Stimulated activated CD8-positive, alpha-beta memory T cell treated with anti-CD3 and anti-CD28 coated beads, Interleukin-15, amount 100 ng/mL, for 1 hour (primary cell): ENCODE results near the gene NPIPB9.
"Not testable (repeated sequence)": the region's sequence is repeated elsewhere in the genome, so short reads cannot be mapped to it uniquely, and the experiment has no call there.

Source experiments
- DNase-seq: peaks from one replicate; pipeline ENCODE4 v3.0.0-alpha.2; 2020; ENCODE audit warnings: low read depth

Gene NPIPB9

GRCh38 chr16:28751487-28751886 lies at the start of gene NPIPB9:
Gene NPIPB9, plus strand, starts transcription at chr16:28751787.
- not testable (repeated sequence) for DNase-seq

DNA sequence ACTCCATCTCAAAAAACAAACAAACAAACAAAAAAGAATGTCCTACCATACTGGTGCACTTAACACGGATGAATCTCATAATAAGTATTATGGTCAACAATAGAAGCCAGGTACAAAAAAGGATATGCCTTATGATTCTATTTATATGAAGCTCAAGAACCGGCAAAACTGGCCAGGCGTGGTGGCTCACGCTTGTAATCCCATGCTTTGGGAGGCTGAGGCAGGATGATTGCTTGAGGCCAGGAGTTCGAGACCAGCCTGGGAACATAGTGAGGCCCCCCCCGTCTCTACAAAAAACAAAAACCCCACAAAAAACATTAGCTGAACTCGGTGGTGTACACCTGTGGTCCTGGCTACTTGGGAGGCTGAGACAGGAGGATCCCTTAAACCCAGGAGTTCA lies 47.3 kb upstream of the NPIPB9 start:
- DNase-seq = not testable (repeated sequence)

DNA sequence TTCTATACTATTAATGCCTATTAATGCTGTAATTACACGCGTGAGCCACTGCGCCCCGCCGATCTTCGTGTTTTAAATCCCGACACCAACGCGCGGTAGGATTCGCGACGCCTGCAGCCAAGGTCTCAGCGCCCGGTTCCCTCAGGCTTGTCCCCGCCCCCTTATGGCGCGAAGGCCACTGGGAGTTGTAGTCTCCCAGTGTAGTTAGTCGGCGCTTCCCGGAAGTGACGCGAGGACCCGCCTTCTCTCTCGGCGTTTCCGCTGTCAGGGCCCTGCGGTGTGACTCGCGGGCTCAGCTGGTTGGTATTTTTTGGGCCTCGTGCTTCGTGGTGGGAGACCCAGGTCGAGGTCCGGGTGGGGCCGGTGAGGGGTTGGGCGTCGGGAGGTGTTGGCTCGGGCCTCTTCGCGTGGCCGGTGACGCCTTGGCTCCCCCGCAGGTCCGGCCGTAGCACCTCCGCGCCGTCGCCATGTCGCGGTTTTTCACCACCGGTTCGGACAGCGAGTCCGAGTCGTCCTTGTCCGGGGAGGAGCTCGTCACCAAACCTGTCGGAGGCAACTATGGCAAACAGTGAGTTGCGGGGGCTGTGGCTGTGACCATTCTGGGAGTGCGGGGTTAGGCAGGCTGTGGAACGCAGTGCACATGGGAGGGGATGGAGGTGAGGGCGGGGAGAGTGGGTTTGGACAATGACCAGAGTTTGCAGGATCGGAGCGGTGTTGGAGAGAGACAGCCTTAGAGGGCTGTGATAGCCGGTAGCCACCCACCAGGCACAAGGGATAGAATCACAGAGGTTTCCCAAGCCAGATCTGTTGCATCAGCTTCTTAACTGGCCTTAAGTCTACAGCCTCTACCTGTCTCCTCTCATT lies 40.1 kb upstream of the NPIPB9 start, which contains the start of gene EIF3C:
TSS of gene EIF3C (plus strand) at position 245 of the 864 bp plus-strand sequence. CDS start at position 468, 223 bp downstream.
- not testable (repeated sequence) for DNase-seq

- DNase-seq = not testable (repeated sequence)
These were observed 28.5 kb upstream of the NPIPB9 start for GRCh38 chr16:28722852-28723650.

DNA sequence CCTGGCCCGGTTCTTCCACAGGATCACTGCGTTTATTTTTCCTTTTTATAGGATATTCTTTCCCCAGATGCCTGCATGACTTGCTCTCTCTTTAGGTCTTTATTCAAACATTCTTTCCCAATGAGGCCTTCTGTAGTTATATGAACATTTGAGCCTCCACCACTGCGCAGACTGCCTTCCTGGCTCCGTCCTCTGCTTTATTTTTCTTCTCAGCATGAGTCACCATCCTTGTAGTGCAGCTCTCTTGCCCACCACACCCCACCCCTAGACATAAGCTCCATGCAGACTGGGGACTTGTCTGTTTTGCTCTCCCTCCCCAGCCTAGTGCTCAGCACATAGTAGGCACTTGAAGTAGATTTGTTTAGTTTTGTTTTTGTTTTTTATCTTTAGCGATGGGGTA lies 20.3 kb upstream of the NPIPB9 start:
- DNase-seq = not testable (repeated sequence)

- not testable (repeated sequence) for DNase-seq
These were observed 19.0 kb upstream of the NPIPB9 start for GRCh38 chr16:28732455-28733124.

DNA sequence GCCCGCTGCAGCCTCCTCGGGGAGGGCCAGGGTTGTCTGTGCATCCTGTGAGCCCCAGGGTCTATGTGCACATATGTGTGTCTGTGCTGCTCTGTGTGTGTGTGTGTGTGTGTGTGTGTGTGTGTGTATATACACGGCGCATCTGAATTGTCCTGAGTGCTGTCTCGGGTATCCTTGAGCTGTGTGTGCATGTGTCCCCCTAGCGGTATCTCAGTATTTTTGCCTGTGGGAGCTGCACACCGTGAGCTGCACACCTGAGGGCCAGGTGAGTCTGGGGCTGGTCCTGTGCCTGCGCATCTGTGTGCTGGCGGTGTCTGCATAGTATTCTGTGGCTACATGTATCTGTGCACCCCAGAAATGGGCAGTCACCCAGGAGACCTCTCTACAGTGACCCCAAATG lies 11.8 kb upstream of the NPIPB9 start:
- not testable (repeated sequence) for DNase-seq

DNA sequence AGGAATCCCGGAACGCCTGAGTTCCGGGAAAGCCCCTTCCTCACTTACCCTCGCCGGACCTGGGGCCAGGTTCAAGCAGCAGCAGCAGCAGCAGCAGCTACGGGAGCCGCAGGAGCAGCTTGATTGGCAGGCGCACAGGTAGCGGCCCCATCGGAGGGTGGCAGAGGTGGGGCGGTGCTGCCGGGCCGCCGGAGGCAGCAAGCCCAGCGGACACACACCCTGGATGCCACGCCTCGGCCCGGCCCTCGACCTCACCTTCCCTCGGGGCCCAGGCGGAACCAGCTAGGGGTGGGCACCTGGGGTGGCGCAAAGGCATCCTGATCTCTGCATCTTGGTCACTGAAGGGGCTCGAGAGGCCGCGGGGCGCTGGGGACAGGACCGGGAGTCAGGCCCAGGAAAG lies 11.0 kb upstream of the NPIPB9 start:
- not testable (repeated sequence) for DNase-seq

DNA sequence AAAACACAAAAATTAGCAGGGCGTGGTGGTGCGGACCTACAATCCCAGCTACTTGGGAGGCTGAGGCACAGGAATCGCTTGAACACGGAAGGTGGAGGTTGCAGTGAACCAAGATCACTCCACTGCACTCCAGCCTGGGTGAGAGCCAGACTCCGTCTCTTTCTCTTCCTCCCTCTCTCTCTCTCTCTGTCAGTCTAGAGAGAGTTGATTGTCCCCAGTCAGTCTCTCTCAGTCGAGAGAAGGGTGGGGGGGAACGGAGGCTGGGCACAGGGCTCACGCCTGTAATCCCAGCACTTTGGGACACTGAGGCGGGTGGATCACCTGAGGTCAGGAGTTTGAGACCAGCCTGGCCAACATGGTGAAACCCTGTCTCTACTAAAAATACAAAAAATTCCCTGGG lies 10.3 kb upstream of the NPIPB9 start:
- not testable (repeated sequence) for DNase-seq

GRCh38 chr16:28746618-28747350 lies 4.8 kb upstream of the NPIPB9 start:
- DNase-seq = not testable (repeated sequence)

DNA sequence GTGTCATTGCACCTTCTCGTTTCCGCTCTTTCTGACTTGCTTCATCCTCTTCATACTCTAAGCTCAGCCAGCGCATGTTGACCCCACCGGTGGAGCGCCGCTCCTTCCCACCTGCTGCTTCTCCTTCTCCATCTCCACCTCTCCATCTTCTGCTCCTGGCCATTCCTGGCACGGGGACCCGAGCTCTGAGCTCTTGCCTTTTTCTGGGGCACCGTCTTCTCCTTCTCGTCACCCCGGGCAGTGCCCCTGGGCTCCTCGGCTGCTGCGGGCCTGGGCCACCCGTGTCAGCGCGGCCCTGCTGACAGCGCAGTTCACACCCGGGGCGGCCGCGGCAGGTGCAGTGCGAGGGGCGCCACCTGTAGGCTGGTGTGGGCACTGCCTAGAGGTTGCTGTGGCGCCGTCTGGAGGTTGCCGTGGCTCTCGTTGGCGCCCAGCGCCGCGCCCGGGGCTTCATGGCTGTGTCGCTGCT lies 1.6 kb upstream of the NPIPB9 start:
- DNase-seq = not testable (repeated sequence)

DNA sequence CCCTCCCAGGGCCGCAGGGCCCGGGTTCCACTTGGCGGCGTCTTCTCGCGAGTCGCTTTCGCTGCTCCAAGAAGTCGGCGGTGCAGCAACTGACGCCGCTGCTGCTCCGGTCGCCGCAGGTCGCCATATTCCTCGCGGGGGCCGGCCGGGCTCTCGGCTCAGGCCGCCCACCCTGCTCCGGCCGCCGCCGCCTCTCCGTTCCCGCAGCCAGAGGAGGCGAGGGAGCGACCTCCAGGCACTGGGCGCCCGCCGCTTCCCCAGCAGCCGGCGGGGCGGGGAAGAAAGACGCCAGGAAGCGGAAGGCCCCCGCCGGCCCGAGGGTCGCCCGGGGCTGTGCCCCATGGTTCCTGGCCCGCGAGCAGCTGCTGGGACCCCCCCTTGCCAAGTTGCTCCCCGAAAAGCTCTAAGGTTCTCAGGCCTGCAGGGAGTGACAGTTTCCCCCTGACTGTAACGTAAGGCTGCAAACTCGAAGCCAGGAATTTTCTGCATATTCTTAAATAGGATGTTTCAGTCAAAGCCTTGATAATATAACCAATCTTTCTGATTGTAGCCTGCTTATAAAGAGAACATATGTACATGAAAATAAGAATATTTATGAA lies 1.0 kb upstream of the NPIPB9 start:
- not testable (repeated sequence) for DNase-seq

- DNase-seq = not testable (repeated sequence)
These were observed 30.1 kb downstream of the NPIPB9 start for GRCh38 chr16:28781697-28782096.

- DNase-seq = not testable (repeated sequence)
These were observed 30.8 kb downstream of the NPIPB9 start for GRCh38 chr16:28782357-28782756.

GRCh38 chr16:28802235-28803019 lies 50.8 kb downstream of the NPIPB9 start:
- DNase-seq = peak; percentile 43

GRCh38 chr16:28807445-28808120 lies 56.0 kb downstream of the NPIPB9 start:
- DNase-seq = not testable (repeated sequence)

- DNase-seq = no peak
These were observed 68.4 kb downstream of the NPIPB9 start for GRCh38 chr16:28820016-28820415.

- DNase-seq = not testable (repeated sequence)
These were observed 69.0 kb downstream of the NPIPB9 start for GRCh38 chr16:28820546-28820945.

DNA sequence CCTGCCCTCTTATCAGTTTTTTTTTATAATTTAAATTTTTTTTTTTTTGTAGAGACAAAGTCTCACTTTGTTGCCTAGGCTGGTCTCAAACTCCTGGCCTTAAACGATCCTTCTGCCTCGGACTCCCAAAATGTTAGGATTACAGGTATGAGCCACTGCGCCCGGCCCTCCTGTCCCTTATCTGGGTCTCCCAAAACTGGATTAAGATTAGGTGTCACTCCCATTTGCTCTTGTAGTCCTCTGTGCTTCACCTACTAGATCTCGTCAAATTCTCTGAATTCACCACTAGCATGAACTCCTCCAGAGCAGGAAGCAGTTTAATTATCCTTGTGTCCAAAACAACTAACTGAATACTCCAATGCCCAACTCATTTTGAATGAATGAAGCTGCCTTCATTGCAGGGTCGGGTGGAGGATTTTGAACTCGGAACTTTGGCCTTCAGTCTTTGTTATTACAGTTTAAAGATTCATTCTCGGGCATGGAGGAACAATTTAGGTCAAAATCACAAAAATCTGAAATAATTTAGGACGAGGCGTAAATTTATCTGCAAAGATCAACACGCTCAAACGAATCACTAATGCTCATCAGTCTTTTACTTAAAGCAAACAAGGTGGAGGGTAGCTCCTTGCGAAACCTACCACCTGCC lies 70.4 kb downstream of the NPIPB9 start:
- DNase-seq = no peak
